HG02852 (cell line): ENCODE results near the gene EIF4EBP2.

ENCODE experiments used
- ATAC-seq: cut with Tn5 transposase; IDR thresholded peaks from one replicate; pipeline ENCODE4 v1.9.1; 2021; ENCODE audit warnings: mild to moderate bottlenecking, moderate library complexity; ENCODE audit not compliant: unreplicated experiment

EIF4EBP2 gene

GRCh38 chr10:70404036-70404786 is at the start of gene EIF4EBP2:
EIF4EBP2 (plus strand) TSS chr10:70404145; CDS start chr10:70404402, 257 bp downstream.
- peak; percentile 90 for ATAC-seq

- ATAC-seq, result no peak
Measured at GRCh38 chr10:70354556-70354955, 49.4 kb upstream of the EIF4EBP2 start.

GRCh38 chr10:70355051-70356021 is 48.6 kb upstream of the EIF4EBP2 start:
- peak; percentile 69 for ATAC-seq

- no peak for ATAC-seq
Measured at GRCh38 chr10:70357565-70357964, 46.4 kb upstream of the EIF4EBP2 start.

GRCh38 chr10:70358446-70358845 is 45.5 kb upstream of the EIF4EBP2 start:
- no peak for ATAC-seq

- no peak for ATAC-seq
Measured at GRCh38 chr10:70359017-70359550, 44.9 kb upstream of the EIF4EBP2 start.

- no peak for ATAC-seq
Measured at GRCh38 chr10:70360215-70360614, 43.7 kb upstream of the EIF4EBP2 start.

- ATAC-seq, result no peak
Measured at GRCh38 chr10:70362328-70362727, 41.6 kb upstream of the EIF4EBP2 start.

- ATAC-seq, result no peak
Measured at GRCh38 chr10:70363292-70363691, 40.7 kb upstream of the EIF4EBP2 start.

- ATAC-seq, result peak; percentile 91
Measured at GRCh38 chr10:70363971-70364771, 39.8 kb upstream of the EIF4EBP2 start.

- no peak for ATAC-seq
Measured at GRCh38 chr10:70364772-70365091, 39.2 kb upstream of the EIF4EBP2 start.

GRCh38 chr10:70367195-70367796 is 36.6 kb upstream of the EIF4EBP2 start:
- ATAC-seq, result no peak

- no peak for ATAC-seq
Measured at GRCh38 chr10:70368774-70369482, 35.0 kb upstream of the EIF4EBP2 start.

GRCh38 chr10:70369498-70370018 is 34.4 kb upstream of the EIF4EBP2 start:
- ATAC-seq, result no peak

- no peak for ATAC-seq
Measured at GRCh38 chr10:70370766-70371165, 33.2 kb upstream of the EIF4EBP2 start.

- no peak for ATAC-seq
Measured at GRCh38 chr10:70371846-70372245, 32.1 kb upstream of the EIF4EBP2 start.

GRCh38 chr10:70374775-70375614 is 28.9 kb upstream of the EIF4EBP2 start:
- ATAC-seq, result no peak
